GM12873 (cell line): Measurements from ENCODE around the gene PDXK.

Source experiments
- CTCF ChIP-seq: IDR thresholded peaks from 2 replicates; pipeline ENCODE4 v1.5.1; 2012; ENCODE audit warnings: low read depth, mild to moderate bottlenecking, moderate library complexity, low read length, control low read depth; ENCODE audit not compliant: insufficient read depth; ENCODE audit errors: missing control alignments

The PDXK gene

GRCh38 chr21:43718872-43719747 lies at the start of gene PDXK:
TSS of gene PDXK (plus strand) at chr21:43719129. CDS start at chr21:43719295, 166 bp downstream.
- TF ChIP-seq CTCF = no peak

GRCh38 chr21:43669828-43670605 lies 48.9 kb upstream of the PDXK start:
- no peak for TF ChIP-seq CTCF

- TF ChIP-seq CTCF = no peak
Measured at GRCh38 chr21:43675871-43676270, 43.1 kb upstream of the PDXK start.

GRCh38 chr21:43676391-43676790 lies 42.5 kb upstream of the PDXK start:
- TF ChIP-seq CTCF = no peak

GRCh38 chr21:43679951-43680350 lies 39.0 kb upstream of the PDXK start:
- no peak for TF ChIP-seq CTCF

- no peak for TF ChIP-seq CTCF
Measured at GRCh38 chr21:43681650-43682049, 37.3 kb upstream of the PDXK start.

GRCh38 chr21:43684424-43684823 lies 34.5 kb upstream of the PDXK start:
- TF ChIP-seq CTCF = no peak
